Neutrophil (primary cell): ENCODE results near the gene RANGRF.

Experiments
- H3K27ac ChIP-seq: fragments of 200-600 bp; sonication (generic); 2 replicates; pipeline ENCODE4 v1.5.1; 2016; ENCODE audit warnings: mild to moderate bottlenecking, moderate library complexity
- H3K27me3 ChIP-seq: fragments of 200-600 bp; sonication (generic); 2 replicates; pipeline ENCODE4 v1.6.0; 2016; ENCODE audit warnings: mild to moderate bottlenecking
- H3K36me3 ChIP-seq: fragments of 200-600 bp; sonication (generic); 2 replicates; pipeline ENCODE4 v1.5.1; 2017
- H3K4me1 ChIP-seq, 2 experiments: fragments of 200-600 bp in 1 of 2; sonication (generic) in 1 of 2; 1 replicate in 1 of 2; 2 replicates in 1 of 2; pipeline versions ENCODE4 v1.5.1 to v1.6.1; 2013 to 2016; ENCODE audit warnings: low read depth in 1 of 2, low read length in 1 of 2, mild to moderate bottlenecking in 1 of 2, moderate library complexity in 1 of 2; ENCODE audit not compliant: control insufficient read depth in 1 of 2, insufficient read depth in 1 of 2
- H3K4me3 ChIP-seq, 2 experiments: fragments of 200-600 bp in 1 of 2; sonication (generic) in 1 of 2; 1 replicate in 1 of 2; 2 replicates in 1 of 2; pipeline ENCODE4 v1.5.1; 2013 to 2016; ENCODE audit warnings: low read depth in 1 of 2, low read length in 1 of 2, mild to moderate bottlenecking in 1 of 2, moderate library complexity in 1 of 2
- H3K9me3 ChIP-seq: fragments of 200-600 bp; sonication (generic); 2 replicates; pipeline ENCODE4 v1.5.1; 2016
- CTCF ChIP-seq: fragments of 200-600 bp; sonication (generic); IDR thresholded peaks from 2 replicates; pipeline ENCODE4 v1.5.1; 2016; ENCODE audit warnings: antibody characterized with exemption

Gene RANGRF, protein sequence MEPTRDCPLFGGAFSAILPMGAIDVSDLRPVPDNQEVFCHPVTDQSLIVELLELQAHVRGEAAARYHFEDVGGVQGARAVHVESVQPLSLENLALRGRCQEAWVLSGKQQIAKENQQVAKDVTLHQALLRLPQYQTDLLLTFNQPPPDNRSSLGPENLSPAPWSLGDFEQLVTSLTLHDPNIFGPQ

DNA sequence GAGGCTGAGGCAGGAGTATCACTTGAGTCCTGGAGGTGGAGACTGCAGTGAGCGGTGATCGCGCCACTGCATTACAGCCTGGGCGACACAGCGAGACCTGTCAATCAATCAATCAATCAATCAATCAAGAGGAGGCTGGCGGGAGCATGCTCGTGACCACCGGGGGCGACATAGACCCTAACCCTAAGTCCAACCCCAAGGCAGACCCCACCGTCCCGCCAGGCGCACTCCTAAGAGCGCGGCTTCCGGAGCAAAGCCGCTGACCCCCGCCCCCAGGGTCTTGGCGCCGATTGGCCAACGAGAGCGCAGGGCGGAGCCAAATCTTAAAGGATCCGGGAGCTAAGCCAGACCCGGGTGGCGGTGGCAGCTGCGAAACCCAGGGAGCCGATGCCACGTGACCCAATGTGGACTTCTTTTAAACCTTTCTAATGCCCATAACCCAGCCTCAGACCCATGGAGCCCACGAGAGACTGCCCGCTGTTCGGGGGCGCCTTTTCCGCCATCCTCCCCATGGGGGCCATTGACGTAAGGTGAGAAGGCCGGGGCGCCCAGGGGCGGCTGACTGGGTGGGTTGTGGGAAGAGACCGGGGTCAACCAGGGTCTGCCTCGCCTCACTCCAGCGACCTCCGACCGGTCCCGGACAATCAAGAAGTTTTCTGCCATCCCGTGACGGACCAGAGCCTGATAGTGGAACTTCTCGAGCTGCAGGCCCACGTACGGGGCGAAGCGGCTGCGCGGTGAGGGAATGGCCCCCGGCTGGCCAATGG is at the start of gene RANGRF:
TSS of gene RANGRF (plus strand) at position 335 of the 767 bp plus-strand sequence. CDS start at position 454, 119 bp downstream.
- Histone ChIP-seq H3K36me3 (no peaks in the 10 kb centered on the region), H3K4me3 (peak within 1 kb of the TSS; percentile 91 to 99), H3K27me3 (no peaks in the 10 kb centered on the region)

DNA sequence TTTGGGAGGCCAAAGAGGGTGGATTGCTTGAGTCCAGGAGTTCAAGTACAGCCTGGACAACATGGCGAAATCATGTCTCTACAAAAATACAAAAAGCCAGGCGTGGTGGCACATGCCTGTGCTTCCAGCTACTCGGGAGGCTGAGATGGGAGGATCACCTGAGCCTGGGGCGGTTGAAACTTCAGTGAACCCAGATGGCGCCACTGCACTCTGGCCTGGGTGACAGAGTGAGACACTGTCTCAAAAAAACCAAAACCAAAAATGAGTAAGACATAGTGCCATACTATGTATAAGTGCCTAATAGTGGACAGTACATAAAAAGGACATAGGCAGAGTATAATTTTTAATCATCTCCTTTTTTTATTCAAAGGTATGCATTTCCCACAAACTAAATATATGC is 44.6 kb upstream of the RANGRF start:
- H3K9me3 ChIP-seq: no peaks in the 10 kb centered on the region
- no peaks in the 10 kb centered on the region for H3K27me3 ChIP-seq
- H3K4me1 ChIP-seq: peaks cover 16% of the 10 kb centered on the region in 2 experiments
- no peak overlapping the region for H3K4me3 ChIP-seq
- TF ChIP-seq CTCF: no peak
- peaks cover 23% of the 10 kb centered on the region for H3K36me3 ChIP-seq
- H3K27ac ChIP-seq: no peak overlapping the region

More for the DNA sequence above, at the start of gene RANGRF:
- Histone ChIP-seq H3K27ac (peak within 1 kb of the TSS; percentile 82), H3K4me1 (peaks cover 25 to 26% of the 10 kb centered on the region in 2 experiments), H3K9me3 (no peaks in the 10 kb centered on the region)
- TF ChIP-seq CTCF: peak; percentile 9

DNA sequence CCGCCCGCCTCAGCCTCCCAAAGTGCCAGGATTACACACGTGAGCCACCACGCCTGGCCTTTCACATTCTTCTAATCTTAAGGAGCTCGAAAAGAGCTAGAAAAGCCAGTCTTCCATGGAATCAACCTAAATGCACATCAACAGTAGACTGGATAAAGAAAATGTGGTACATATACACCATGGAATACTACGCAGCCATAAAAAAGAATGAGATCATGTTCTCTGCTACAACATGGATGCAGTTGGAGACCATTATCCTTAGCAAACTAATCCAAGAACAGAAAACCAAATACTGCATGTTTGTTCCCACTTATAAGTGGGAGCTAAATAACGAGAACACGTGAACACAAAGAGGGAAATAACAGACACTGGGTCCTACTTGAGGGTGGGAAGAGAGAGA is 43.7 kb upstream of the RANGRF start:
- Histone ChIP-seq H3K27ac (no peak overlapping the region), H3K9me3 (no peaks in the 10 kb centered on the region), H3K4me1 (peaks cover 24 to 26% of the 10 kb centered on the region in 2 experiments), H3K36me3 (peaks cover 14% of the 10 kb centered on the region), H3K27me3 (no peaks in the 10 kb centered on the region), H3K4me3 (no peak overlapping the region)
- TF ChIP-seq CTCF: no peak

DNA sequence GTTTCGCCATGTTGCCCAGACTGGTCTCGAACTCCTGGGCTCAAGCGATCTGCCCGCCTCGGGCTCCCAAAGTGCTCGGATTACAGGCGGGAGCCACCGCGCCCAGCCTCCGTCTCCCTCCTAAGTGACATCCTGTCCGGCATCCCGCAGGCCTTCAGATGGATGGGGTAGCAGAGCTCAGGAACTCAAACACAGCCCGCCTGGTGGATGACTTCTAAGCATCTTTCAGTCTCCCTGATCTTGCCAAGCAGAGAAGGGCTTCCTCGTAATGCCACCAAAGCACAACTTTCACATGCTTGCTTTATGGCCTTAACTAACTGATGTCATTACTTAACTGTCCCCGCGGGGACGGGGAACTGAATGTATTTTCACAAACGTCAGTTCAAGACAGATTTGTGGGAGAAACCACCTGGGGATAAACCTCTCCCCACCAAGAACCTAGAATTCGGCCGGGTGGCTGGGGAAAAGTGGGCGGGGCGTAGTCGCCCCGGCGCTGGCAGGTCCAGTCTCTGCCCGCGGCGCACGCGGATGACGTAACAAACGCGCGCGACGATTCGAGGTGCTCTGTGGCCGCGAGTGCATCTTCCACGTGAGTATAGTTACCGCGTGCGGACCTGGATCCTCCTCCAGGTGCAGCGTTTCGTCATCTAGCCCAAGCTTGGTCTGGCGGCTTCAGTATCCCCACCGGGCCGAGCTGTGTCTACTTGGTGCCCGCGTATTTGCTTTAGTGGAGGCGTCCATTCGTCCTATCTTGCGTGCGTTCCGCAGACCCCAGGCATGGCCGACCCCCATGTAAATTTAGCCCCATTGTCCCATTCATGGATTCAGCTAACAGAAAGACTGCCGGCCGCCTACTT is 39.5 kb upstream of the RANGRF start, which contains the start of gene PFAS:
TSS of gene PFAS (plus strand) at position 539 of the 857 bp plus-strand sequence. CDS start 4,649 bp downstream, outside the sequence.
- H3K27ac ChIP-seq: peak within 1 kb of the TSS; percentile 100
- peak within 1 kb of the TSS; percentile 70 to 76 for H3K4me3 ChIP-seq
- TF ChIP-seq CTCF: peak; percentile 32
- no peaks in the 10 kb centered on the region for H3K36me3 ChIP-seq
- H3K27me3 ChIP-seq: no peaks in the 10 kb centered on the region
- peaks cover 24 to 27% of the 10 kb centered on the region in 2 experiments for H3K4me1 ChIP-seq
- no peaks in the 10 kb centered on the region for H3K9me3 ChIP-seq
